Peyer's patch (tissue), 4 donors: ENCODE results near the gene ZNF157.

ENCODE experiments used
- POLR2A ChIP-seq, 2 donors: fragments of 450-650 bp; IDR thresholded peaks; one replicate each; pipeline ENCODE4 v1.5.1; 2017; ENCODE audit warnings: antibody characterized with exemption in 2 of 2, mild to moderate bottlenecking in 2 of 2, moderate library complexity in 2 of 2
- TF ChIP-seq, protein P1 (sequence below), 6 experiments: fragments of 450-650 bp in 4 of 6; fragments of 200-600 bp in 2 of 6; sonication (generic) in 1 of 6; IDR thresholded peaks; one replicate each; pipeline ENCODE4 v1.5.1; 2017 to 2019; ENCODE audit warnings: antibody characterized with exemption in 6 of 6, mild to moderate bottlenecking in 3 of 6, moderate library complexity in 1 of 6

DNA sequence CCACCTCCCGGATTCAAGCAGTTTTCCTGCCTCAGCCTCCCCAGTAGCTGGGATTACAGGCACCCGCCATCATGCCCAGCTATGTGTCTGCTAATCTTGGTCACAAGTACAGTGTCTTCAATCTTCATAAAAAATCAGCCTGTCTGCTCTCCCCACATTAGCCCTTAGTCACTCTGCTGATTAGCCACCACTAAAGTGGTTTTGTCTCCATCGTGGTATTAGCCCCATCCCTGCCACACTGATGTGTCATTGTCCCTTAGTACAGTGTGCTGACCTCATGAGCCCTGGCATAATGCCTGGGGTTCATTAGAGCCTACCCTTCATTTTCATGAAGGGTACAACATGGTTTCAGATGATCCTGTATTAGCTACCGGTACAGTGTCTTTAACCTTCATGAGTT lies 49.9 kb downstream of the ZNF157 start:
- TF ChIP-seq, protein P1, sequence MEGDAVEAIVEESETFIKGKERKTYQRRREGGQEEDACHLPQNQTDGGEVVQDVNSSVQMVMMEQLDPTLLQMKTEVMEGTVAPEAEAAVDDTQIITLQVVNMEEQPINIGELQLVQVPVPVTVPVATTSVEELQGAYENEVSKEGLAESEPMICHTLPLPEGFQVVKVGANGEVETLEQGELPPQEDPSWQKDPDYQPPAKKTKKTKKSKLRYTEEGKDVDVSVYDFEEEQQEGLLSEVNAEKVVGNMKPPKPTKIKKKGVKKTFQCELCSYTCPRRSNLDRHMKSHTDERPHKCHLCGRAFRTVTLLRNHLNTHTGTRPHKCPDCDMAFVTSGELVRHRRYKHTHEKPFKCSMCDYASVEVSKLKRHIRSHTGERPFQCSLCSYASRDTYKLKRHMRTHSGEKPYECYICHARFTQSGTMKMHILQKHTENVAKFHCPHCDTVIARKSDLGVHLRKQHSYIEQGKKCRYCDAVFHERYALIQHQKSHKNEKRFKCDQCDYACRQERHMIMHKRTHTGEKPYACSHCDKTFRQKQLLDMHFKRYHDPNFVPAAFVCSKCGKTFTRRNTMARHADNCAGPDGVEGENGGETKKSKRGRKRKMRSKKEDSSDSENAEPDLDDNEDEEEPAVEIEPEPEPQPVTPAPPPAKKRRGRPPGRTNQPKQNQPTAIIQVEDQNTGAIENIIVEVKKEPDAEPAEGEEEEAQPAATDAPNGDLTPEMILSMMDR (IDR thresholded peaks at IDR 0.05): no peak
- TF ChIP-seq POLR2A (IDR thresholded peaks at IDR 0.05): no peak
